Activated gamma-delta T cell (primary cell): ENCODE data around the gene BUD31.
"Not testable (repeated sequence)": the region's sequence is repeated elsewhere in the genome, so short reads cannot be mapped to it uniquely, and the experiment has no call there.

Experiments used
- DNase-seq: peaks from one replicate; lab custom pipeline; 2025; lab: John Stamatoyannopoulos, UW

BUD31 gene

DNA sequence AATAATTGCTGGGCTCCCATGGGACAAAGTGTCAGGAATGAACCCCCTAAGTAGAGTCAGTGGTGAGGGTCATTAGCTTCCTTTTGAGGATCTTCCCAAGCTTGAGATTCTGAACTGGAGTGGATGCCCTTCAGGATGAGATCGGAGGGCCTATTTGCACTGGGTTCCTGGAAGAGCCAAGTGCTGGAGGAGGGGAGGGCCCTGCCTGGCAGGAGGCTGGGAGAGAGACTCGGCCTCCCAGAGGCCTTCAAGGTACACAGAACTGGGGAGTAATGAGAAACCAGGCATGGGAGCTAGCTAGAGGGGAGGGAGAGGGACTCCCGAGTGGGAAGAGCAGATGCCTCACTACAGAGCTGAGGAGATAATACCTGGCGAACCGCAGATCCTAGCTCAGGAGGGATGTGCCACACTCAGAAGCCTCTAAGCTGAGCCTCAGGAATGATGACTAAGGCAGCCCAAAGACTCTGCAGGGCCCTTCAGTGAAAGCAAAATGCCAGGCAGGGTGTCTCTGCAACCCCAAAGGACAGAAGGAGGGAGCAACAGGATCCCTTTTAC is 9.8 kb upstream of the BUD31 start:
- DNase-seq = no peak

DNA sequence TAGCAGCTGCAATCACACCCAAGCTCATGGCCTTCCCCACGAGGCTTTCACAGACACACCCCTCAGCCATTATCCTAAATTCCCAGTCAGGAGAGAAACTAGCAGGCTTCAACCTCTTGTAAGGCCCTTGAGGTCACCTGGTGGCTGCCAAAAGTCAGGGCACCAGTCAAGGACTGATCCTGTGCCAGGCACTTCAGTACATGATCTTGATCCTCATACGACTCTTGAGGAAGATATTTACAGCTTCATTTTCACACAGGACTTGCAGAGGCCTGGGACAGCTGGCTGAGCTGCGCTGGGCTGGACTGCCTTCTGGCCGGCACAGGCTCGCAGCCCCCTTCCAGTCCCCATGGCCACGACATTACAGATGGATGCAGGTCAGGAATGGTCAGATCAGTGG is 9.2 kb upstream of the BUD31 start:
- no peak for DNase-seq

DNA sequence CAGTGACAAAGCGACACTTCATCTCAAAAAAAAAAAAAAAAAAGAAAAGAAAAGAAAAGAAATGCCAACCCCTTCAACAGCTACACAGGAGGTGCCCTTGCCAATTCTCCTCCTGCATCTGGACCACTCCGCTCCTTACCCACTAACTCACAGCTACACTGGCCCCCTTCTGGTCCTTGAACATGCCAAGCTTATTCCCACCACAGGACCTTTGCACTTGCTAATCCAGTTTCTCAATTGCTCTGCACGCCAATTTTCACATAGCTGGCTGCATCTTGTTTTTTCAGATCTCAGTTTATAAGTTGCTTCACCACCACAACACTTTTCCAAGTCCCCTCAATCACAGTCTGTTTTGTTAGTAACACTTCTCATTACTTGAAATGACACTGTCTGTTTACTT is 5.9 kb upstream of the BUD31 start:
- no peak for DNase-seq

DNA sequence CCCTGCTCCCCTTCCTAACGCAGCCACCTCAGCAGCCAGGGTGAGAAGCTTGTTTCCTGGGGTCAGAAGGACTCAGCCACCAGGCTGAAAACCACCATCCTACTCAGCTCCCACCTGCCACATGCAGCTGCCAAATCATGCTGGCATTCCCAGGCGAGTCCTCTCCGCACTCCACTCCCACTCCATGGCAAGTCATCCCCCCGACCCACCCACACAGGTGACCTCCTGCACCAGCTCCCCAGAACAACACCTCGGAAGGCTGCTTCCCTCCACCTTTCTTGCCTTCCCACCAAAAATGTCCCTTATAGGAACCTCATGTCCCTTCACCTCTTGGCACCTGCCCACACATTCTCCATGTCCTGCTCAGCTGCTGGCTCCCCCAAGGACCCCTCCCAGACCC is 5.0 kb upstream of the BUD31 start:
- DNase-seq = no peak

DNA sequence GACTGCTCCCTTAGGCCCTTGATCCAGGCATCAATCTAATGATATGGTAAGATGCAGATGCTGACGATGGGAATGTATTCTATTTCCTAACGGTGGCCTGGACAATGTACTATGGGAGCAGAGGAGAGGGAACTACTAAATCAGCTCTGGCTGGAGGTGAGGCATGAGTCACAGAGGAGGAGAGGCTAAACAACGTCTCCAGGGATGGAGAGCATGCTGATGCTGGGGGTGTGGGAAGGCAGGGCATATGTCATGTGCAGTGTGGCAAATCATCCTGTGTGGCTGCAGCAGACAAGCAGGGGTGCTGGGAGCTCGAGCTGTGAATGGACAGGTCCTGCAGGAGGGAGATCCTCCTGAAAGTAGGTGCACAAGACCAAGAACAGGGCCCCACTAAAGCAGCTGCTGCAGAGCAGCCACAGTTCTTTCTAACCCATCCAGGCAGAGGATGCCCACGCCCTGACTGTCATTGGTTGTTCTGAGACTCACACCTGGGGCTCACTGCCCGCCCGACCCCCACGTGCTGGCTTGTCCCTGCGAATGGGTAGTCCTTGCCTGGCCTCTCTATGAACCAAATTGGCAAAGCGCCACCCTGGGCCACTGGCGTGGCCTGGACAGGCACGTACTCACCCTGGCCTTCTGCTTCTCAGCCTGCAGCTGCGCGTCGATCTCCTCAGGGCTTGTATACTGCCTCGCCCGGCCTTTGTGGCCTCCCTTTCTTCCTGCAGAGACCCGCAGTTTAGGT is 4.4 kb upstream of the BUD31 start:
- DNase-seq = no peak

DNA sequence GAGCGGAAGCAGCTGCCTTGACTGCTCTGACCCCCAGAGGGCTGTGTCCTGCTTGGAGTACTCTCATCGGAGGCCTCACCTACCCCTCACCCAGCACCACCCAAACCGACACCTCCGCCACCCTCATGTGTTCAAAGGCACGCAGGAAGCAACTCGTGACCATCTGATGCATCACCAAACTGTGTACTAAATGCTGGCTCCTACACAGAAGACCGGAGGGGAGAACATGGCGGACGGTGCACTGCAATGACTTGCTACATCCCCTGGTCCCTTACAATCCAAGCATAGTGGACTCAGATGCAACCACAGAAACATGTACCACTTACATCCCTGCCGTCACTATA is 3.8 kb upstream of the BUD31 start:
- DNase-seq = no peak

DNA sequence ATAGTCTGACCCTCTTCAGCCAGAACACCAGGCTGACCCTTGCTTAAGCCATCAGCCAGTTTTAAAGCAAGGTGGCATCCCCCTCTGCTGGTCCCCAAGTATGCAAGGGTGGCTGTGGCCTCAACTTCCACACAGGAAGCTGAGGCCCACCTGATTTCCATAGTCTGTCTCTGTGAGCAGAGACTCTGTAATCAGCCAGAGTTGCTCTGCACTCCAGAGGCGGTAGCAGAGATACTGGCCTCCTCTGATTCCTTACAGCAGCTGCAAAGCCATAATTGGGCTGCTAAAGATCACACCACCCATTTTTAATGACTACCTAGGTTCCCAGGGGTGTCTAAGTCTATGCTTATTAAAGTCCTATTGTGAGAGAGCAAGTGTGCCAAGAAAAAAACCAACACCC is 2.2 kb upstream of the BUD31 start:
- DNase-seq = no peak

DNA sequence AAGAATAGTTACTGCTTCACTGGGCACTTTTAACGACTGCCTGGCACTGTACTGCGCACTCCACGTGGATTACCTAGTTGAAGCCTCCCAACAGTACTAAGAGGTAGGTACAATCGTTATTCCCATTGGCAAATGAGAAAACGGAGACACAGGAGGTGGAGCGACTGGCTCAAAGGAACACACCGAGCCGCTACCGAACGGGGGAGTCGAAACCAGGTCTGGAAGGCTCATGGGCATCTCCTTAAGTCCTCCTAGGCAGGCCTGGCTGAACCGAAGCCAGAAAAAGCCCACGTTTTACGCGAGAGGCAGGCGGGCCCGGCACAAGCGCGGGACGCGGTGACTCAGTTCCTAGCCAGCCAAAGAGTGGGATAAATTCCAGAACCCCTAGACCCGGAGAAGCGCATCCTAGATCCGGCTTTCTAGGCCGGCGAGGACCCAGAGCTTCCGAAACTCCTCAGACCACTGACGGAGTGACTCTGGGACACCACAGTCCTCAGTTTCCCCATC is 844 bp upstream of the BUD31 start:
- no peak for DNase-seq

DNA sequence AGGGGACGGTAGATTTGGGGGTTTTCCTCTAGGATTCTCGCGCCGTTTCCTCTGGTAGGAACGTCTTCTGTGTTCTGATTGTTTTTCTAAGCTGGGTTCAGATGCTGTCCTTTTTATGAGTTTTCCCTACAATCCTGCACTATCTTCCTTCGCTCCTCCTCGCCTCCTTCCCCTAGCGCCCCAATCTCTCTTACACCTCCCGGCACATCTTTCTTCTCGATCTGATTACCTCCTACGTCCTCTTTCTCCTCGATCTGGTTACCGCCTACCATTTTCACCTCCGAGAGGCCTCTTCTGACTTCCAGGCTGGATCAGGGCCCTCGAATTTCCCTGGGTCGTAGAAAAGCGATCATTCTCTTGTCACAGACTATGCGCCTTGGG is 413 bp downstream of the BUD31 start:
- DNase-seq = no peak

DNA sequence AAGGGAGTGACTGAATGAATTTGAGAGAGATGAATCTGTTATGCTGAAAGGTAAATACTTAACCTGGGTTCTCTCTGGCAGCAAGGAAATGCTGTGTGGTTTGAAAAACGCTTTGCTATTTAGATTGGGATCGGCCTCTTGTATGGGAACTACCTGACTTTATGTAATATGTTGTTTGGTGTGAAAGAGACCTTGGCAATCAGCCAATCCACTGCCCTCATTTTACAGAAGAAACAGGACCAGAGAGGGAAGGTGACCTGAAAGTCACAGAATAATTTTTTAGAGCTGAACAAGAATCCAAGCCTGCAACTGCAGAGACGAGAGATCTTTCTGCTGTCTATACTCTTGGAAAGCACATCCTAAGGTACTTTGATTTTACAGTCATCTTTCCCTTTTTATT is 1.0 kb downstream of the BUD31 start:
- no peak for DNase-seq

DNA sequence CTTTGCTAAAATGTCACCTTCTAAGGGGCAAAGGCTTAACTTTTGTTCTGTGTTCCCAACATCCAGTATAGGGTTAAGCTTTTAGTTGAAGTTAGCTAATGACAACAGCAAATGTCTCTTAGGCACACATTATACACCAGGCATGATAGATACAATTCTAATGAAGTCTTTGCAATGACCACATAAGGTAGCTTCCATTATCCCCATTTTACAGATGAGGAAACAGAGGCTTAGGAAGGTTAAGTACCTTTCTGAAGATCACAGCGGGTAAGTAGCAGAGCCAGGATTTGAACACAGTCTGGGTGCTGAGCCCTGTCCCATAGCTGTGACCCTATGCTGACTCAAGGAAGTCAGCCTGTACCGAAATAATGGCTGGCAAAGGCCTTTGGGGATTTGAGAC is 1.9 kb downstream of the BUD31 start:
- no peak for DNase-seq

DNA sequence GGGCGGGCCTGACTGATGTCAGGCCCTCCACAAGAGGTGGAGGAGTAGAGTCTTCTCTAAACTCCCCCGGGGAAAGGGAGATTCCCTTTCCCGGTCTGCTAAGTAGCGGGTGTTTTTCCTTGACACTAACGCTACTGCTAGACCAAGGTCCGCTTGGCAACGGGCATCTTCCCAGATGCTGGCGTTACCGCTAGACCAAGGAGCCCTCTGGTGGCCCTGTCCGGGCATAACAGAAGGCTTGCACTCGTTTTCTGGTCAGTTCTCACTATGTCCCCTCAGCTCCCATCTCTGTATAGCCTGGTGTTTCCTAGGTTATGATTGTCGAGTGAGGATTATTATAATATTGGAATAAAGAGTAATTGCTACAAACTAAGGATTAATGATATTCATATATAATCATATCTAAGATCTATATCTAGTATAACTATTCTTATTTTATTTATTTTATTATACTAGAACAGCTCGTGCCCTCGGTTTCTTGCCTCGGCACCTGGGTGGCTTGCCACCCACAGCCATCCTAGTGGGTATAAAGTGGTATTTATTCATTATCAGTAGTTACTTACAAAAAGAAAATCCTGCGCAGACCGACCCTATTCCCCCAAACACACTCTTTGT is 6.9 kb downstream of the BUD31 start:
- DNase-seq = not testable (repeated sequence)

DNA sequence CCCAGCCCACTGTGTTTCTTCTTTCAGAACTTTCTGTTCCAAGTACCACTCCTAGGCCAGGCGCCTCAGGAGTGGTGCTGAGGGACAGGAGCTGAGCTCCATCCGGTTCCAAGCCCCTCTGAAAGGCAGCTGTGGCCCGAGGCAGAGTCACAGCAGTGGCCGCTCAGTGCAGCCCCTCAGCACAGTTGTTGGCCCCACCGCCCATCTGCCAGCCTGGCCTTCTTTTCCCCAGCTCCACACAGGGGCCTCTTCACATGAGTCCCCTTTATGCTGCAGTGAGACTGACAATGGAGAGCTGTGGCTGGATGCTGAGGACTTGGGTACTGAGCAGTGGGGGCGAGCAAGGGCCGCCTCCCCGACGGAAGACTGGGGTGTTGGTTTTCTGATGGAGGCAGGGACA is 9.5 kb downstream of the BUD31 start:
- DNase-seq = no peak

DNA sequence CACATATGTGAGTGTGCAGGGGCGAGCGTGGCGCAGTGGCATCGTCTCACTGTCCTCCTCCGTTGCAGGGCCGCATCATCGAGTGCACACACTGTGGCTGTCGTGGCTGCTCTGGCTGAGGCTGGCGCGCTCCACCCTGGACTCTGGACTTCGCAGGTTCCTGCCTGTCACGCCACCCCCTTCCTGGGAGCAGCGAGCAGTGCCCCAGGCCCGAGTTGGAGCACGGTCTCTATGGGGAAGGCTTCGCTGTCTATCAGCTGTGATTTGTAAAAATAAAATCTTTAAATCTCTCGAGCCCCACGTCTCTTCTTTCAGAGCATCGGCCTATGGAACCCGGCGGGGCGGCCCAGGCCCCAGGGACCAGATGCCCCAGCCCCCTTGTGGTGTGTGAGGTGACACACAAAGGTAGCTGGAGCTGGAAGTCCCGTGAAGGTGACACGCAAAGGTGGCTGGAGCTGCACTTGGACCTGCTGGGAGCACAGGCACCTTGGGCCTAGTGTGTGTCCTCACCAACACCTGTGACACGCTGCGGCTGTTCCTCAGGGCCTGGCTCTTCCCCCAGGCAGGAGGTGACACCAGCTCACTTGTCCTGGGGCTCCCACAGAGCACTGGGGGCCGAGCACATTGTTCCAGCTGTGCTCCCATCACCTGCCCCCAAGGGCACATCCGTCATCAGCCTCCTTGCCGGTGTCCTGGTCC is 10.7 kb downstream of the BUD31 start:
- DNase-seq = no peak

DNA sequence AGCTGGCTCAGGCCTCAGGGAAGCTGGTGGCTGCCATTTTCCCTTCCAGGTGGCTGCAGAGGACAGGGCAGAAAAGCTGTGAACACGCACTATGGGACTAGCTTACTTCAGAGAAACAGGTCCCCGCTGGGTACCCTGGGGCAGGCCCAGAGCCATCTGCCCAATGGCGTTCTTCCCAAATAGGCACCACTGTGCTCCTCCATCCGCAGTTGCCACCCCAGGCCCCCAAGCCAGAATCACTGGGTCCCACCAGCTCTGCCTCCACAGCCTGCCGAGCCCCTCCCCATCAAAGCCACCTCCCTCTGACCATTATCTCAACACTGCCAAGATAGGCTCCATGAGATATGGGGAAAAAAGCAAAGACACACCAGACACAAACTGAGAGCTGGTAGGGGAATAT is 11.4 kb downstream of the BUD31 start:
- DNase-seq = no peak

DNA sequence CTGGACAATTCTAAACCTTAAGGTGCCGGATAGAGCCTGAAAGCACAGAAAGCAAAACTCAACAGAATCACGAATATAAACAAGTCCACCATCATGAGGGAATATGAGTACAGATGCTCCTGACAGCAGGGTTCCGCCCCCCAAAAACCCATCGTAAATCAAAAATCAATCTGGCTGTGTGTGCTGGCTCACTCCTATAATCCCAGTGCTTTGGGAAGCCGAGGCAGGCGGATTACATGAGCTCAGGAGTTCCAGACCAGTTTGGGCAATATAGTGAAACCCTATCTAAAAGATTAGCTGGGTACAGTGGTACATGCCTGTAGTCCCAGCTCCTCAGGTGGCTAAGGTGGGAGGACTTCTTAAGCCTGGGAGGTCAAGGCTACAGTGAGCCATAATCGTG is 12.2 kb downstream of the BUD31 start:
- DNase-seq = no peak

DNA sequence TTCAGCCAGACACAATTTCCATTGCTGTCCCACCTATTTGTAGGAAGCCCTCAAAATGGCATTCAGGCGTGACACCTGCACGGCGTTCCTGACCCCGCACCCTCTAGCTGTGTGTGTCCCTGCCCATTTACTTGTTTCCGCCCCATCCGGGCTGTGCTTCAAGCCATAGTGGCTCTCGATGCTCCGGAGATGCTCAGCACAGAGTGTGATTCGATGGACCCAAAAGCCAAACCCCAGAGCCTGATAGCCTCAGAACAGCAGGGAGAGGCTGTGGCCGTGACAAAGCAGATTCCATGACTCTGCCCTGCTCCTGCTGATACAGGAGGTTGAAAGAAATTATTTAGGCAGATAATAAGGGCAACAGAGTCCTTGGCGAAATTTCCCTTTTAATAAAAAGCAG is 13.4 kb downstream of the BUD31 start:
- no peak for DNase-seq

DNA sequence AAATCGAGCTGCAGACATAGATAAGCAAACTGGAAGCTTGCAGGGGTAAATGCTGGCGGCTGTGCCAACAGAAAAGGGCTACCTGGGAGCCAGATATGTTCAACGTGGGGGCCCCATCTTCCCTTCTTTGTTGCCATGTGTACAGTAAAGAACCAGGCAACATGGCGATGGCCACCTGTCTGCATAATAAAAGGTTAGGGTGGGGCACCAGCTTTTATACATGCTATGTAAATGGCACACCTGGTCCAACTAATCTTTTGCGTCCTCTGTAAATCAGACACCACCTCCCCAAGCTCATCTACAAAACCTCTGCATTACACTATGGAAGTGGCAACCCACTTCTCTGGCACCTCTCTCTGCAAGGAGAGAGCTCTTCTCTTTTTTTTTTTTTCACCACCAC is 13.9 kb downstream of the BUD31 start:
- no peak for DNase-seq

DNA sequence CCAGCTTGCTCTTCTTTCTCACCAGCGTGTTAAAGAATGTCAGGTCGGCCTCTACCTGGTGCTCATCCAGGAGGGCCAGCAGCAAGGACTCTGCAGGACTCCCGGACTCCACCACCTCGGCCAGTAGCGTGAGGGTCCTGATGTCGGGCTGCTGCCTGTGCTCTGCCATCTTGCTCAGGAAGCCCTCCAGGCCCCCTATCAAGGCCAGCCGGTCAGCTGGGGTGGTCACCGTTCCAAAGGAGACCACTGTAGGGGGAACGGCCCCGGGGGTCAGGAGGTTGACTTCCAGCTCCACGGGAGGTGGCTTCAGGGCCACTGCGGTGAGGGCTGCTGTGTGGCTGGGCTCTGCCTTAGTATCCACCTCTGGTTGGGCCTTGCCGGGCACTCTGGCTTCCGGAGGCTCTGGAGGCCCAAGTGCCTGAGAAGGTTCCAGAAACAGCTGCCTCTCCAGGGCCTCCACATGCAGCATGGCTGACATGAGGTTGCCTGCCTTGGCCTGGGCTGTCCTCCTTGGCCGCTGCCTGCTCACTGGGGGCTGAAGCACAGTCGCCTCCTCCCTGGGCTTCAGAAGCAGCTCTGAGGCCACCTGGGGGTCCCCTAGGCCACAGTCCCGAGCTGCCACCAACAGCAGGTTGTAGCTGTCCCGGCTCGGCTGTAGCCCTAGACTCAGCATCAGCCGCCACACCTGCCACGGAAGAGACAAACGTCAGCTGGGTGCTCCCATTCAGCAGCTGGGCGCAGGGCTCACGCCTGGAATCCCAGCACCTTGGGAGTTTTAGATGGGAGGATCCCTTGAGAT is 16.4 kb downstream of the BUD31 start:
- DNase-seq = no peak

DNA sequence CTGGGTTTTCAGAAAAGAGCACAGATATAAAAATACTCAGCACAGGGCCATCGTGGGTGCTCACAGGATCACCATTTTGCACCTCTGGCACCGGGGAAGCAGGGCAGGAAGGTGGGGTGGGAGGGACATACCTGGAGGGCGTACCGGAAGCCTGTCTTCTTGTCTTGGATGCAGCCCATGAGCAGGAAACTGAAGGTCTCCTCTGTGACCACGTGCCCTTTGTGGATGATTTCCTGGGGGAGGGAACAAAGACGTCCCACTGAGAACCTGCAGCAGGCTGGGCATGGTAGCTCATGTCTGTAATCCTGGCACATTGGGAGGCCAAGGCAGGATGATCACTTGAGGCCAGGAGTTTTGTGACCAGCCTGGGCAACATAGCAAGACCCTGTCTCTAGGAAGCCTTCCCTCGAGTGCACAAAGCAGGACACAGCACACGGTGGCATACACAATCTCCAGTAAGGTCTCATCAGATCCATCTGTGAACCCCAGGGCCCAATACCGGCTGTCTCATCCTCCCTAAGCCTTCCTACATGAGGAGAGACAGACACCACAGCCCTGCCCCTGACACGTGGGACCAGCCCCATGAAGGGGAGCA is 20.3 kb downstream of the BUD31 start:
- no peak for DNase-seq

DNA sequence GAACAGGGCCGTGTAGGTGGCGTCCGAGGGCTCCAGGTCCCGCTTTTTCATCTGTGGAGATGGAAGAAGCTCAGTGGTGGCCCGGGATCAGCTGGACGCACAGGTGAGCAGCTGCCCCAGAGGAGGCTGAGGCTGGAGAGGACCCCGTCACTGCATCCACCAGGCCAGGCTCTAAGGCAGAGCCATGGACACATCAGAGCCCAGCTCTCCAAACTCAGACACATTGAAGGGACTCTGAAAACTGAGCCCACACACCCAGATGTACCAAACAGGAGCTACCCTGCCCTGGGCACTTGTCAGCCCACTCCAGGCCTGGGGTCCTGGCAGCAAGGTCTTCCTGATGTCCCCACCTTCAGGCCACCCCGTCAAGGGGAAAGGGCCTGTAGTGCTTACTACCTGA is 21.0 kb downstream of the BUD31 start:
- no peak for DNase-seq
